H1 (cell line): Measurements from ENCODE around the gene HNRNPM. TPM values are rescaled to one million over a fixed set of nuclear protein-coding genes. Genes with fewer than 3 reads are reported as not detected.

Source experiments
- EGR1 ChIP-seq: IDR thresholded peaks from 2 replicates; pipeline ENCODE4 v1.6.1; 2011; ENCODE audit warnings: low read depth, low read length, borderline replicate concordance
- RNF2 ChIP-seq: fragments of 200-900, 300-1000 bp; sonication (generic); IDR thresholded peaks from 2 replicates; pipeline ENCODE4 v1.7.1; 2016; ENCODE audit warnings: borderline replicate concordance, low read depth, mild to moderate bottlenecking, antibody characterized with exemption, low read length; ENCODE audit not compliant: poor library complexity, severe bottlenecking; ENCODE audit errors: missing control alignments
- SP2 ChIP-seq: IDR thresholded peaks from 2 replicates; pipeline ENCODE4 v1.6.1; 2012; ENCODE audit warnings: mild to moderate bottlenecking, low read length, inconsistent platforms
- polyA plus RNA-seq, 7 experiments: library from polyadenylated mRNA; depleted of rRNA in 3 of 7; stranded (reverse) in 5 of 7; unstranded in 2 of 7; fragments of >200 nt in 5 of 7; fragments of 200-250 nt in 2 of 7; gene quantifications; 1 replicate in 5 of 7; 2 replicates in 1 of 7; 4 replicates in 1 of 7; pipeline versions ENCODE4 v1.2.1 to v1.2.3, GENCODE V29; 2011 to 2013; ENCODE audit warnings: missing spikeins in 2 of 7, mixed read lengths in 2 of 7
- total RNA-seq: library from RNA; stranded (reverse); fragmentation: NEBNext Ultra II Directional; extraction: Animal tissue kit (Norgen Biotek cat#: 25700); gene quantifications from 2 replicates; pipeline ENCODE4 v1.2.1, GENCODE V29; 2021

HNRNPM gene
- total and polyA plus RNA-seq, 2 of the 8 experiments (the other 6 are each of a cell fraction or from before 2014, with no cell fraction given), result 375 to 474 TPM

DNA sequence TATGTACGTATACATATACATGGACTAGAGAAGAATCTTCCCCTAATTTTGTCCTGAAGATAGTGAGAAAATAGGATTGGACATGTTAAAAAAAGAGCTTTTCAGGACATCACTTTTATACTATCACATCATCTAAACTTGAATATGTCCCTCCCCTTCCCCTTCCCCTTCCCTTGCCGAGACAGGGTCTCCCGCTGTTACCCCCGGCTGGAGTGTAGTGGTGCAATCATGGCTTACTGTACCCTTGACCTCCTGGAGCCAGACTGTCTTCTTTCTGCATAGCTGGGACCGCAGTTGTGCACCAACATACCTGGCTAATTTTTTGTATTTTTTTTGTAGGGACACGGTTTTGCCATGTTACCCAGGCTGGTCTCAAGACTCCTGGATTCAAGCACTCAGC, 6.6 kb downstream of the HNRNPM start (continued):
- no peak for TF ChIP-seq RNF2
- no peak for TF ChIP-seq SP2
- TF ChIP-seq EGR1, result no peak
- TF ChIP-seq, all 59 proteins: peak for 0
